ENCODE measurements around the gene IAPP.
"Not testable (repeated sequence)": the region's sequence is repeated elsewhere in the genome, so short reads cannot be mapped to it uniquely, and the experiment has no call there.

DNA sequence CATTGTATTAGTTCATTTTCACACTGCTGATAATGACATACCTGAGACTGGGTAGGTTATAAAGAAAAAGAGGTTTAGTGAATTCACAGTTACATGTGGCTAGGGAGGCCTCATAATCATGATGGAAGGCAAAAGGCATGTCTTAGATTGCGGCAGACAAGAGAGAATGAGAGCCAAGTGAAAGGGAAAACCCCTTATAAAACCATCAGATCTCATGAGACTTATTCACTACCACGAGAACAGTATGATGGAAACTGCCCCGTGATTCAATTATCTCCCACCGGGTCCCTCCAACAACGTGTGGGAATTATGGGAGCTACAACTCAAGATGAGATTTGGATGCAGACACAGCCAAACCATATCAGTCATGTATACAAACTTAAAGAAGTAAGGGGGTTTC lies 45.7 kb downstream of the IAPP start:
- TF ChIP-seq, protein P1, sequence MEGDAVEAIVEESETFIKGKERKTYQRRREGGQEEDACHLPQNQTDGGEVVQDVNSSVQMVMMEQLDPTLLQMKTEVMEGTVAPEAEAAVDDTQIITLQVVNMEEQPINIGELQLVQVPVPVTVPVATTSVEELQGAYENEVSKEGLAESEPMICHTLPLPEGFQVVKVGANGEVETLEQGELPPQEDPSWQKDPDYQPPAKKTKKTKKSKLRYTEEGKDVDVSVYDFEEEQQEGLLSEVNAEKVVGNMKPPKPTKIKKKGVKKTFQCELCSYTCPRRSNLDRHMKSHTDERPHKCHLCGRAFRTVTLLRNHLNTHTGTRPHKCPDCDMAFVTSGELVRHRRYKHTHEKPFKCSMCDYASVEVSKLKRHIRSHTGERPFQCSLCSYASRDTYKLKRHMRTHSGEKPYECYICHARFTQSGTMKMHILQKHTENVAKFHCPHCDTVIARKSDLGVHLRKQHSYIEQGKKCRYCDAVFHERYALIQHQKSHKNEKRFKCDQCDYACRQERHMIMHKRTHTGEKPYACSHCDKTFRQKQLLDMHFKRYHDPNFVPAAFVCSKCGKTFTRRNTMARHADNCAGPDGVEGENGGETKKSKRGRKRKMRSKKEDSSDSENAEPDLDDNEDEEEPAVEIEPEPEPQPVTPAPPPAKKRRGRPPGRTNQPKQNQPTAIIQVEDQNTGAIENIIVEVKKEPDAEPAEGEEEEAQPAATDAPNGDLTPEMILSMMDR (IDR thresholded peaks at IDR 0.05) = not testable (repeated sequence)
- not testable (repeated sequence) for TF ChIP-seq POLR2A (IDR thresholded peaks at IDR 0.05)

Data from adrenal gland (tissue), 5 donors.